Large intestine (tissue), 3 donors: Measurements from ENCODE around the gene ROPN1L. TPM values are rescaled to one million over a fixed set of nuclear protein-coding genes. Genes with fewer than 3 reads are reported as not detected.

Experiments used
- DNase-seq, 2 donors: peaks; one replicate each; pipeline versions ENCODE4 v3.0.0 to v3.0.0-alpha.2; 2013
- H3K27ac ChIP-seq: one replicate; pipeline ENCODE4 v1.5.1; 2013; ENCODE audit warnings: low read length
- H3K27me3 ChIP-seq: 2 replicates; pipeline ENCODE4 v1.6.1; 2013; ENCODE audit warnings: low read length; ENCODE audit not compliant: control insufficient read depth, insufficient read depth
- H3K36me3 ChIP-seq: 2 replicates; pipeline ENCODE4 v1.6.1; 2013; ENCODE audit warnings: low read length; ENCODE audit not compliant: control insufficient read depth, insufficient read depth
- H3K4me1 ChIP-seq: one replicate; pipeline ENCODE4 v1.6.1; 2013; ENCODE audit warnings: low read length; ENCODE audit not compliant: control insufficient read depth, insufficient read depth
- H3K4me3 ChIP-seq: one replicate; pipeline ENCODE4 v1.5.1; 2013; ENCODE audit warnings: low read length
- H3K9me3 ChIP-seq: one replicate; pipeline ENCODE4 v1.6.1; 2013; ENCODE audit warnings: mild to moderate bottlenecking, low read depth, low read length, moderate library complexity; ENCODE audit not compliant: control insufficient read depth
- WGBS: methylation state at CpG from one replicate; pipeline ENCODE4 v1.1.5; 2013; ENCODE audit warnings: low lambda C conversion rate; ENCODE audit not compliant: insufficient coverage; 5-methylcytosine and 5-hydroxymethylcytosine counted together
- polyA plus RNA-seq: library from polyadenylated mRNA; unstranded; fragments of 120-200 nt; gene quantifications from one replicate; pipeline ENCODE4 v1.2.1, GENCODE V29; 2013

The ROPN1L gene
- polyA plus RNA-seq, 1 donor, result 0.30 TPM

DNA sequence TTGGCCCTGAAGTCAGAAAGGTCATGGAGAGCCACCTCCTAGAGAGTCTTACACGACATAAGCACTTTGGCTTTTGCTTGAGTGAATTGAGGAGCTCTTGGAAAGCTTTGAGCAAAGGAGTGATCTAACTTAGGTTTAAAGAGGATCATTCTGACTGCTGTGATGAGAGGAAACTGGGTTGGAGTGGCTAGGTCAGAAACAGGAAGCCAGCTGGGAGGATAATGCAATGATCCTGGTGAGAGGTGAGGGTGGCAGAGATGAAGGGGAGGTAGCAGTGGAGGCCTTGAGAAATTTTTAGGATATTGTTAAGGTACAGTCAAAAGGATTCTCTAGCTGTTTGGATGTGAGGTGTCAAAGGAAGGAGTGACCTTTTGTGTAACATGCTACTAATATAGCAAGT is 32.2 kb upstream of the ROPN1L start:
- no CpG with 5 or more reads among the region's 1 CpG for WGBS
- no peaks in the 10 kb centered on the region for H3K4me1 ChIP-seq
- no peak for DNase-seq
- H3K27ac ChIP-seq, result no peak overlapping the region
- H3K4me3 ChIP-seq, result no peak overlapping the region
- H3K36me3 ChIP-seq, result peaks cover 85% of the 10 kb centered on the region
- no peaks in the 10 kb centered on the region for H3K9me3 ChIP-seq
- no peaks in the 10 kb centered on the region for H3K27me3 ChIP-seq

DNA sequence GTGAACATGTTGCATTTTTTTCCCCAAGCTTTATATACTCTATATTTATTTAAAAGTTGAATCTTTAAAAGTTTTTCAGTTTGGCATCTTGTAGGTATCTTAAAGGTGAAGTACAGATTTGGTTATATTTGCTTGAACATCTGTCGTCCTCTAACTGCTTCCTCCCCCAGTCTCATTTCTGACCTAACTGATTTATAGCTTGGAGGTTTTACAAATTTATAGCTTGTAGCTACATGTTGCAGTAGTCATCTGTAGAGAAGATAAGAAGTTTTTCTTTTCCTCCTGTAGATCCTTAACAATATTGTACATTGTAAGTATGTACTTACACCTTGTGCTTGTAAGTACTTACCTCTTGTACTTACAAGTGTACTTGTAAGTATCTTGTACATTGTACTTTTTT is 31.0 kb upstream of the ROPN1L start:
- no peaks in the 10 kb centered on the region for H3K27me3 ChIP-seq
- WGBS, result no CpG with 5 or more reads among the region's 1 CpG
- H3K4me3 ChIP-seq, result no peak overlapping the region
- H3K36me3 ChIP-seq, result peaks cover 83% of the 10 kb centered on the region
- no peak for DNase-seq
- no peaks in the 10 kb centered on the region for H3K4me1 ChIP-seq
- no peak overlapping the region for H3K27ac ChIP-seq
- H3K9me3 ChIP-seq, result no peaks in the 10 kb centered on the region

DNA sequence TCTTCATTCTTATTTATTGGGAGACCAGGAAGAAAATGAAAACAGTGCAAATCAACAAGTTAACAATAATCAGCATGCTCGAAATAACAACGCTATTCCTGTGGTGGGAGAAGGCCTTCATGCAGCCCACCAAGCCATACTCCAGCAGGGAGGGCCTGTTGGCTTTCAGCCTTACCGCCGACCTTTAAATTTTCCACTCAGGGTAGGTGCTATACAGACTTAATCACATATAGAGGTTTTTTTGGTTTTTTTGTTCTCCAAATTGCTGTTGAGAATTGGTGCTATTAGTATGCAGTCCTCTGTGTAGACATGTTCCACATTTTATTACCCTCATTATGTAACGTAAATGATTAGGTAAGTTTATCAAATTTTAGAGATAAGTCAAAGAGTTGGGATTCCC is 30.3 kb upstream of the ROPN1L start:
- no peaks in the 10 kb centered on the region for H3K27me3 ChIP-seq
- H3K36me3 ChIP-seq, result peaks cover 80% of the 10 kb centered on the region
- H3K27ac ChIP-seq, result no peak overlapping the region
- whole genome bisulfite sequencing, result 38% methylated on average over 1 of the region's 5 CpGs
- no peak overlapping the region for H3K4me3 ChIP-seq
- no peak for DNase-seq
- no peaks in the 10 kb centered on the region for H3K9me3 ChIP-seq
- H3K4me1 ChIP-seq, result no peaks in the 10 kb centered on the region

DNA sequence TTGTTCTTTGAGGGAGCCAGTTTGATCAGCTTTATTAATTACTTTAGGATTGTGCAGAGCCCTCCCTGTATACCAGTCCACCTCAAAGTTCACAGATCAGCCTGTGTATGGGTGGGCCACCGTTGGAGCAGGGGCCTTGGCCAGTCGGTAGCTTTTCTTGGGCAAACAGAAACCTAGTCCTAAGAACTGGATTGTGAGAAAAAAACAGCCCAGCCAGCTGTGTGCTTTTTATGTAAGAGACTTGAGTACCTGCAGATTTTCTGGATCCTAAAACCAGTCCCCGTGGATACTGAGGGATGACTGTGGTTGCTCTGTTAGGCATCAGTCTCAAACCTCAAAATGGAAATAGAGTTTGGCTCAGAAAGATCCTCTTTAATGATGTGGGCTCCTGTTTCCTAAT is 24.8 kb upstream of the ROPN1L start:
- Histone ChIP-seq H3K4me1 (no peaks in the 10 kb centered on the region), H3K36me3 (peaks cover 86% of the 10 kb centered on the region), H3K27me3 (no peaks in the 10 kb centered on the region), H3K4me3 (no peak overlapping the region), H3K9me3 (no peaks in the 10 kb centered on the region), H3K27ac (no peak overlapping the region)
- no peak for DNase-seq
- whole genome bisulfite sequencing, result no CpG with 5 or more reads among the region's 3 CpGs

DNA sequence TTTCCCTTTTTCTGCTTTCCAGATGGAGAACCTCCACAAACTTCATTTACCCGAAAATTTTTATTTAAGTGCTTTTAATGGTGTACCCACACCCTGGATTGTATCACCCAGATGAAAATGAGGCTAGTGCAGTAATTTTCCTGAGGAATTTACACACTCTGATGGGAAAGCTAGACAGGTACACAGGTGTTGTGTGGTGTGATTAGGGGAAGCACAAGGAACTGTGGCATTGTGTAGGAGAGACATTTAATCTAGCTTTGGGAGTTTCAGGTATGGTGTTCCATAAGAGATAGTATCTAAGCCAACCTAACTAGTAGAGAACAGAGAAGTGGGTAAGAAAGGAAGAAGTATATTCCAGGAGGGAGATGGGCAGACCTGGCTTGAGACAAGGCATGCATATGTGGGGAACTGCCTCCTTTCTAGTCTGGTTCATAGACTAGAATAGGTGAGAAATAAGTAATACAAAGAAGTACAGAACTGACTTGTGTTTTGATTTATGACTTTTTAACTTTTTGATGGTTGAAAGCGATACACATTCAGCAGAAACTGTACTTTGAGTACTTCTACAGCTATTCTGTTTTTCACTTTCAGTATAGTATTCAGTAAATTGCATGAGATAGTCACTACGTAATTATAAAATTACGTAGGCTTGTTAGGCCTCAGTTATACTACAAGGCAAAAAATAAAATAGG is 22.9 kb upstream of the ROPN1L start:
- no peak for DNase-seq
- Histone ChIP-seq H3K27me3 (no peaks in the 10 kb centered on the region), H3K4me1 (no peaks in the 10 kb centered on the region), H3K4me3 (no peak overlapping the region), H3K27ac (no peak overlapping the region), H3K9me3 (no peaks in the 10 kb centered on the region), H3K36me3 (peaks cover 75% of the 10 kb centered on the region)
- 83% methylated on average over 1 of the region's 4 CpGs for WGBS

DNA sequence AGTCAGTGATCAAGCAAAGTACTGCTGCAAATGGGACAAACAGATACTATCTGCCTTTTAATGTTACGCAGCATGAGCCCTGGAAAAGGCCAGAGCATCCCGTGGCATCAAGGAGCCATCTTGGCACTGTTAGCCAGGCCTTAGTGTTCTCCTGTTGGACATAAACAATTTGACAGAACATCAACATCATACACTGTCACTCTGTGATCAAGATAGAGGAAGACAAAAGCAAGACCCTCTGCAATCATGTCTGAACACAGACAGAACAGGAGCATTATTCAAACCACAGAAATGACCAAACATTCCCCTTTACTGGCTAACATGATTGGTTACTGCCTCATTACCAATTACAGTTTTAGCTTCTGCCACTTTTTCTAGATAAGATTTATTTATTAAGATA is 21.2 kb upstream of the ROPN1L start:
- WGBS, result no CpG with 5 or more reads among the region's 2 CpGs
- Histone ChIP-seq H3K27ac (no peak overlapping the region), H3K36me3 (peaks cover 80% of the 10 kb centered on the region)

DNA sequence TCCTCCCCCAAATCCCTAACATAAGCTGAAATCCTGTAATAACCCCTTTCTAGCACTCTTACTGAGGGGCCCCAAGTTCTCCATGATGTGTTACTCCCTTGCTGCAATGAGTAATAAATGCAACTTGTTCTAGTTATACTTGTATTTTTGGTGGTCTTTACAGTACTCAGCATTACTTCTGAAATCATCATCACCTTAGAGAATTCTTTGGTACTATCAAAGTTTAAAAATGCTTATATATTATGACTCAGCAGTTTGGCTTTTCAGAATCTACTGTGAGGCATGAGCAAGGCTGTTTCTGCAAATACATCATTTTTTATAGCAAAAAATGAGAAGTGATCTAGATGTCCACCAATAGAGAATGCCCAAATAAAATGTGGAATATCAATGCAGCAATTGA is 20.7 kb upstream of the ROPN1L start:
- Histone ChIP-seq H3K4me1 (no peaks in the 10 kb centered on the region), H3K27ac (no peak overlapping the region), H3K36me3 (peaks cover 78% of the 10 kb centered on the region), H3K27me3 (no peaks in the 10 kb centered on the region), H3K9me3 (no peaks in the 10 kb centered on the region), H3K4me3 (no peak overlapping the region)
- DNase-seq, result no peak

More for the DNA sequence above, 21.2 kb upstream of the ROPN1L start:
- no peaks in the 10 kb centered on the region for H3K4me1 ChIP-seq
- no peaks in the 10 kb centered on the region for H3K27me3 ChIP-seq
- H3K4me3 ChIP-seq, result no peak overlapping the region
- no peaks in the 10 kb centered on the region for H3K9me3 ChIP-seq
- no peak for DNase-seq

DNA sequence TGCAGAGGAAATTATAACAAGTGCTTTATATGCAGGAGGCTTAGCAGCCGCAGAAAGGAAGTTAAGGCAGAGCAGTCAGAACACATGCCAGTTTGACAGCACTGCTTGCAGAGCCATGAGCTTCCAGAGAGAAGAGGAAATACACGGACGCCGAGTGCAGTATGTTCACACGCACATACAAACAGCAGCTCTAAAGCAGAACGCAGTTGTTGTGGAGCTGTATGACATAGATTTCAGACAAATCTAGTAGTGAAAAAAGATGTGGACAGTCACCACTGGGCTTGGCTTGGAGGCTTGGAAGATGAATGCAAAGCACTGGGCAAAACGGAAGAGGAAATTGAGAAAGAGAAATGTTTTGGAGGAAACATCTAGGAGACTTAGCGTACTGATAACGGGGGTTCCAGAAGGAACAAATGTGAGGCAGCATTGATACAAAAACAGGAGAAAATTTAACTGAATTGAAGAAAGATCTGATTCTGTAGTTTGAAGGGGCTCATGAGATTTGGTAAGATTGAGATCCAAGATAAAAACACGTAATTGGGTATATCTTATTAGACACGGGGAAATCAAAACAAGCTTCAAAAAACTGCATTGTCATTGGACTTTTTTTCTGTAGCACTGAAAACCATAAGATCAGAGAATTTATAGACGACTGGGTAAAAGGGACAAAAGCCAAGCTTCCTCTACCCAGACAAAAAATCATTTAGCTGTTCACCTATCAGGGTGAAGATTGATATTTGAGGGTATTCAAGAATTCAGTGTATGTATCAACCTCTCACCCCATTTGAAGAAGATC is 19.6 kb upstream of the ROPN1L start:
- Histone ChIP-seq H3K4me1 (no peaks in the 10 kb centered on the region), H3K27me3 (no peaks in the 10 kb centered on the region), H3K9me3 (no peaks in the 10 kb centered on the region), H3K36me3 (peaks cover 81% of the 10 kb centered on the region), H3K4me3 (no peak overlapping the region), H3K27ac (no peak overlapping the region)
- peak in 1 of 2 donors; percentile 11 for DNase-seq
- 98% methylated on average over 5 of the region's 12 CpGs for WGBS

DNA sequence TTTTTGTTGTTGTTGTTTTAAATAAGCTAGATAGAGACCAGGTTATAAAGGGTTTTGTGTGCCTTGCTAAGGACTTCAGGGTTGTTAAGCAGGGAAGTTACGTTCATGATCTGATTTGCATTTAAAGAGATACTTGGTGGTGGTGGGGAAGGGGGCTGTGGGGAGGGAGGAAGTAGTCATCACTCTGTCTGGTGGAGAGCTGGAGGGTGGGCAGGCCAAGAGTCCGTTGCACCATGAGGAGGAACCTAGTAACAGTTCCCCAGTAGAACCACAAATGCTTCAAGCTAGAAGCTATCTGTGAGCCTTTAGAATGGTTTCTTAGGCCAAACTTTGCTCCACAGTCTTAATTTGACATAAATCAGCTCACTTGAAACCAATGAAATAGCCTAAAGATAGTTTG is 18.7 kb upstream of the ROPN1L start:
- Histone ChIP-seq H3K4me3 (no peak overlapping the region), H3K36me3 (peaks cover 83% of the 10 kb centered on the region), H3K4me1 (no peaks in the 10 kb centered on the region), H3K9me3 (no peaks in the 10 kb centered on the region), H3K27me3 (no peaks in the 10 kb centered on the region), H3K27ac (no peak overlapping the region)
- no CpG with 5 or more reads among the region's 2 CpGs for WGBS
- DNase-seq, result no peak

DNA sequence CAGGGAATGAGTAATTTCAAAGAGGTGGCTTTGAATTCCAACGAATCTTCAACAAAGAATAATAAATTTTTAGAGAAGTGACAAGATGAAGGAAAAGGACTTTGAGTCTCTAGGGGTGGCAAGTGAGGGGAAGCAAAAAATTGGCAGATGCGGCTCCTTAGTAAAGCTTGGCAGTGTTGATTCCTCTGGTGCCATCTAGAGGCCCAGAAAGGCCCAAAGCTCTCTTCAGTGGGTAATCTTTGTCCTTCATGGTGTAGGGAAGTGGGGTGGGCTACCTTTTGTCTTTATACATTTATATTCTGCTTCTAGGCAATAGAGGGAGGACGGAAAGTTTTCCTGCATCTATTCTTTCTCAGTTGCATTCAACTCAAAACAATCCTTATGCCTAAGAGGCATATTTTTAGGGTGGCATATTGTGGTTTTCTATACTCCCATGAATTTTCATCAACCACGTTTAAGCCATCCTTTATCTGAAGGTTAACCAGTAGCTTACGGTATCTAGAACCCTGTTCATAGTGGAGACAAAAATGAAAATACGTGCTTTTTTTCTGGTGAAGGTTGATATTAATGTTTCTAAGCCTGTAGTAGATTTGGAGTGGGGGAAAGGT is 17.5 kb upstream of the ROPN1L start:
- no peak for DNase-seq
- Histone ChIP-seq H3K27ac (no peak overlapping the region), H3K9me3 (no peaks in the 10 kb centered on the region), H3K4me3 (no peak overlapping the region), H3K4me1 (no peaks in the 10 kb centered on the region), H3K27me3 (no peaks in the 10 kb centered on the region), H3K36me3 (peaks cover 77% of the 10 kb centered on the region)
- 84% methylated on average over 5 of the region's 6 CpGs for WGBS
